ENCODE data around the gene NKD2. TPM values are rescaled to one million over a fixed set of nuclear protein-coding genes. Genes with fewer than 3 reads are reported as not detected.

NKD2 gene
- total RNA-seq, 2 experiments from 2014 or later = 0.17 to 0.30 TPM

- H3K27me3 ChIP-seq (ENCODE audit: control insufficient read depth in 1 of 2, insufficient read depth in 2 of 2, low read length in 2 of 2) = peaks cover 27 to 34% of the 10 kb centered on the region in 2 experiments
- H3K36me3 ChIP-seq (ENCODE audit: insufficient read depth, low read length) = no peaks in the 10 kb centered on the region
- intact Hi-C loops (cut with DNase I, micrococcal nuclease) = no loop called here
- H3K4me3 ChIP-seq (ENCODE audit: low read length) = peak overlapping the region; percentile 50
- no peak for TF ChIP-seq CTCF (IDR thresholded peaks at IDR 0.05)
- H3K27ac ChIP-seq (ENCODE audit: low read depth in 1 of 2, low read length in 2 of 2) = no peak overlapping the region
- peak; percentile 41 for ATAC-seq (ENCODE audit: poor library complexity)
- peaks cover 0 to 19% of the 10 kb centered on the region in 2 experiments for H3K9me3 ChIP-seq (ENCODE audit: control insufficient read depth in 1 of 2, insufficient read depth in 1 of 2, low read length in 2 of 2)
- ChIA-PET CTCF (no interaction called here), POLR2A (no interaction called here)
- H3K27me3 Mint-ChIP-seq = peaks cover 23% of the 10 kb centered on the region
- peak overlapping the region; percentile 42 for H3K27ac Mint-ChIP-seq
- no peaks in the 10 kb centered on the region for H3K9me3 Mint-ChIP-seq
- H3K4me1 ChIP-seq (ENCODE audit: insufficient read depth, low read length) = peaks cover 32% of the 10 kb centered on the region
- peak overlapping the region; percentile 80 for H3K4me3 Mint-ChIP-seq
- peaks cover 24% of the 10 kb centered on the region for H3K4me1 Mint-ChIP-seq (ENCODE audit: low read depth)
- peak in 6 of 14 experiments; percentile 26 to 62 (median 34) for DNase-seq
- no peaks in the 10 kb centered on the region for H3K36me3 Mint-ChIP-seq (ENCODE audit: low read depth)
Measured at GRCh38 chr5:1003296-1003937, 5.2 kb upstream of the NKD2 start.

- Histone ChIP-seq H3K27me3 (ENCODE audit: control insufficient read depth in 1 of 2, insufficient read depth in 2 of 2, low read length in 2 of 2) (peaks cover 30 to 37% of the 10 kb centered on the region in 2 experiments), H3K4me1 (ENCODE audit: insufficient read depth, low read length) (peaks cover 36% of the 10 kb centered on the region), H3K36me3 (ENCODE audit: insufficient read depth, low read length) (no peaks in the 10 kb centered on the region), H3K4me3 (ENCODE audit: low read length) (peak overlapping the region; percentile 50), H3K27ac (ENCODE audit: low read depth in 1 of 2, low read length in 2 of 2) (no peak overlapping the region), H3K9me3 (ENCODE audit: control insufficient read depth in 1 of 2, insufficient read depth in 1 of 2, low read length in 2 of 2) (peaks cover 0 to 21% of the 10 kb centered on the region in 2 experiments)
- H3K27me3 Mint-ChIP-seq = peaks cover 24% of the 10 kb centered on the region
- H3K4me3 Mint-ChIP-seq = peak overlapping the region; percentile 87
- H3K9me3 Mint-ChIP-seq = no peaks in the 10 kb centered on the region
- CTCF ChIA-PET = no interaction called here
- POLR2A ChIA-PET = no interaction called here
- peak; percentile 29 to 77 (median 48) for DNase-seq
- peaks cover 24% of the 10 kb centered on the region for H3K4me1 Mint-ChIP-seq (ENCODE audit: low read depth)
- peak; percentile 55 for TF ChIP-seq CTCF (IDR thresholded peaks at IDR 0.05)
- H3K36me3 Mint-ChIP-seq (ENCODE audit: low read depth) = no peaks in the 10 kb centered on the region
- intact Hi-C loops (cut with DNase I, micrococcal nuclease) = loop anchor here in 1 of 2 experiments (2.0 kb wide), 1 partner anchor 136 kb away; no protein-coding TSS in a partner anchor
- H3K27ac Mint-ChIP-seq = no peak overlapping the region
- ATAC-seq (ENCODE audit: poor library complexity) = peak; percentile 74
Measured at GRCh38 chr5:1004461-1005248, 3.9 kb upstream of the NKD2 start.

- no peak for TF ChIP-seq CTCF (IDR thresholded peaks at IDR 0.05)
- ChIA-PET POLR2A (no interaction called here), CTCF (no interaction called here)
- intact Hi-C loops (cut with DNase I, micrococcal nuclease) = loop anchor here in 1 of 2 experiments (2.0 kb wide), 1 partner anchor 135 kb away; no protein-coding TSS in a partner anchor
- Mint-ChIP-seq H3K4me1 (ENCODE audit: low read depth) (peaks cover 24% of the 10 kb centered on the region), H3K36me3 (ENCODE audit: low read depth) (no peaks in the 10 kb centered on the region), H3K27ac (no peak overlapping the region), H3K9me3 (no peaks in the 10 kb centered on the region), H3K4me3 (peak overlapping the region; percentile 65), H3K27me3 (peaks cover 31% of the 10 kb centered on the region)
- peak in 1 of 14 experiments; percentile 29 for DNase-seq
- Histone ChIP-seq H3K4me3 (ENCODE audit: low read length) (peak overlapping the region; percentile 50), H3K9me3 (ENCODE audit: control insufficient read depth in 1 of 2, insufficient read depth in 1 of 2, low read length in 2 of 2) (peaks cover 0 to 27% of the 10 kb centered on the region in 2 experiments), H3K27me3 (ENCODE audit: control insufficient read depth in 1 of 2, insufficient read depth in 2 of 2, low read length in 2 of 2) (peaks cover 37 to 44% of the 10 kb centered on the region in 2 experiments), H3K4me1 (ENCODE audit: insufficient read depth, low read length) (peaks cover 41% of the 10 kb centered on the region), H3K36me3 (ENCODE audit: insufficient read depth, low read length) (no peaks in the 10 kb centered on the region), H3K27ac (ENCODE audit: low read depth in 1 of 2, low read length in 2 of 2) (no peak overlapping the region)
- no peak for ATAC-seq (ENCODE audit: poor library complexity)
Measured at GRCh38 chr5:1005249-1005851, 3.3 kb upstream of the NKD2 start.

Data from CD4-positive, alpha-beta T cell (primary cell).